PFSK-1 (cell line): ENCODE measurements around the gene RPS8.

Experiments
- POLR2AphosphoS5 ChIP-seq: IDR thresholded peaks from 2 replicates; pipeline ENCODE4 v1.6.1; 2012; ENCODE audit warnings: low read depth, mild to moderate bottlenecking, control low read depth, low read length, moderate library complexity
- SIN3A ChIP-seq: IDR thresholded peaks from 2 replicates; pipeline ENCODE4 v1.6.1; 2012; ENCODE audit warnings: mild to moderate bottlenecking, low read length, moderate library complexity, borderline replicate concordance; ENCODE audit not compliant: insufficient read depth

DNA sequence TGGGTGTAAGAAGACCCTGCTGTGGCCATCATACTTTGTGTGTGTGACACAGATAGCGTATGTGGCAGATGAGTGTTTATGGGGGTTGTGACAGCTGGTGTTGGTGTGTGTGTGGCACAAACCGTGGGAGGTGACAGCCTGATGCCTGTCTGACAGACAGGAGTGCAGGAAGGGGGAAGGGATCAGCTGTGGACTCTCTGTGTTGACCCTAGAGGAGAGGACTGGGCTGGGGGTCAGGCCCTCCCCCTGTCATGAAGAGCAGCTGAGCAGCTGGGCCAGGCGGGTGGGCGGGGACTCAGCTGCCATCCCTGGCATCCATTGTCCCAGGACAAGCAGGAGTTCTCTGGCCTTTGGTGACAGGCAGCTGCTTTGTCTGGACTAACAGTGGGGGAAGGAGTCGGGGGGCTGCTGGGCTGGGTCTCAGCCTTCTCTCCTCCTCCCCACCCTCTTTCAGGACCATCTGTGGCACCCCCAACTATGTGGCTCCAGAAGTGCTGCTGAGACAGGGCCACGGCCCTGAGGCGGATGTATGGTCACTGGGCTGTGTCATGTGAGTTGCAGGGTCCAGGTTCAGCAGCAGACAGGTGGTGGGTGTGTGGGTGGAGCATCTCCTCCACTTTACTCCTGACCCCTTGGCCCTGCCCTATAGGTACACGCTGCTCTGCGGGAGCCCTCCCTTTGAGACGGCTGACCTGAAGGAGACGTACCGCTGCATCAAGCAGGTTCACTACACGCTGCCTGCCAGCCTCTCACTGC is 27.1 kb downstream of the RPS8 start:
- no peak for TF ChIP-seq POLR2AphosphoS5
- TF ChIP-seq SIN3A, result peak; percentile 39; the same call in 1 of the 2 replicates
